KMS-11 (cell line): Measurements from ENCODE around the gene ZNF414.

Experiments used
- H2AFZ ChIP-seq: fragments of 200-600 bp; sonication (generic); 2 replicates; pipeline ENCODE4 v1.6.1; 2016; ENCODE audit warnings: antibody characterized with exemption, mixed run types, low read depth
- H3K27ac ChIP-seq: fragments of 200-600 bp; sonication (generic); 2 replicates; pipeline ENCODE4 v1.6.1; 2016; ENCODE audit warnings: mild to moderate bottlenecking, mixed run types
- H3K27me3 ChIP-seq: fragments of 200-600 bp; sonication (generic); 2 replicates; pipeline ENCODE4 v1.6.1; 2017; ENCODE audit warnings: mild to moderate bottlenecking, low read depth, mixed run types, moderate library complexity; ENCODE audit not compliant: insufficient read depth
- H3K36me3 ChIP-seq: fragments of 200-600 bp; sonication (generic); 2 replicates; pipeline ENCODE4 v1.6.1; 2017; ENCODE audit warnings: mild to moderate bottlenecking, mixed run types; ENCODE audit not compliant: insufficient read depth
- H3K4me1 ChIP-seq: fragments of 200-600 bp; sonication (generic); 2 replicates; pipeline ENCODE4 v1.6.1; 2016; ENCODE audit warnings: mild to moderate bottlenecking, low read depth, mixed run types; ENCODE audit not compliant: poor library complexity, severe bottlenecking
- H3K4me2 ChIP-seq: fragments of 200-600 bp; sonication (generic); 2 replicates; pipeline ENCODE4 v1.7.0; 2016; ENCODE audit warnings: mild to moderate bottlenecking, mixed run types
- H3K4me3 ChIP-seq: fragments of 200-600 bp; sonication (generic); IDR thresholded peaks from 2 replicates; pipeline ENCODE4 v1.6.1; 2017; ENCODE audit warnings: low read depth, low read length, mixed read lengths; ENCODE audit not compliant: insufficient read depth
- H3K79me2 ChIP-seq: fragments of 200-600 bp; sonication (generic); 2 replicates; pipeline ENCODE4 v1.6.1; 2016; ENCODE audit warnings: low read depth, mixed run types; ENCODE audit not compliant: insufficient read depth
- H3K9ac ChIP-seq: fragments of 200-600 bp; sonication (generic); 2 replicates; pipeline ENCODE4 v1.6.1; 2016; ENCODE audit warnings: mild to moderate bottlenecking, mixed run types
- H4K20me1 ChIP-seq: fragments of 200-600 bp; sonication (generic); 2 replicates; pipeline ENCODE4 v1.6.1; 2016; ENCODE audit warnings: mild to moderate bottlenecking, mixed run types; ENCODE audit not compliant: insufficient read depth
- TF ChIP-seq, protein P1 (sequence below): fragments of 200-600 bp; sonication (generic); conservative IDR thresholded peaks from 2 replicates; pipeline ENCODE4 v1.6.1; 2017; ENCODE audit warnings: low read depth, mild to moderate bottlenecking, antibody characterized with exemption, low read length, moderate library complexity, mixed read lengths

ZNF414 gene

DNA sequence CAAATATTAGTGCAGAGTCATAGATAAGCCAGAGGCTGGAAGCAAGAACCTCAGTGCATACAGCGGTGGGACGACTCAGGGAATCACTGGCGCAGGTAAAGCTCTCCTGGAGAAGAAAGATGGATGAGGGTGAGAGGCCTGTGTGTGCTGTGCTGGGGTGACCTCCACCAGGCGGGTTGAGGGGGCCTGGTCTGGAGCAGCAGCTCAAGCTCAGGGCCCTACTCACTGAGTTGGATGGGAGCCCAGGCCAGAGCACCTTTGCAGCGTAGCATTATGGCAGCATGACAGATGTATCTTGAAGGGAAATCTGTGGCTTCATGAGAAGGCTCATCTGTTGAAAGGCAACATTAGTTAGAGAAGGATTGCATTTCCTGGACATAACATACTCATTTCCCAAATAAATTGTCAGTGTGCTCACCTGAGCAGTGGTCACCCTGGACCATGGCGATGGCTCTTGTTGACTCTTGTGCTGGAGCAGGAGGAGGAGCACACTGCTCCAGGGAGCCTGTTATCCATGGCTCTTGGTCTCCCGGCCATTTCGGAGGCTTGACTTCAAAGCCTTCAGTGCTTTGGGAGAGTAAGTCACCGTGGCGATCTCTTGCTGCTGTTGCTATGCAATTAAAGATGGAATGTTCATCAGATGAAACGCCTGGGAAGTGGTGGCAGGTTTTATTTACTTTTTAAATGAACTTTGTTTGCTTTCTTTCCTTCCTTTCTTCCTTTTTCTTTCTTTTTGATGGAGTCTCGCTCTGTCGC is 44.2 kb downstream of the ZNF414 start:
- Histone ChIP-seq H4K20me1 (0 out of 2 replicates have a peak, but pooled peaks cover 2% of the 10 kb centered on the region), H3K4me1 (no peaks in the 10 kb centered on the region), H3K27me3 (no peaks in the 10 kb centered on the region), H3K9ac (no peak overlapping the region), H3K79me2 (peaks cover 33% of the 10 kb centered on the region; the same call in 1 of the 2 replicates), H2AFZ (no peak overlapping the region), H3K36me3 (peaks cover 36% of the 10 kb centered on the region; the same call in 1 of the 2 replicates), H3K4me2 (no peak overlapping the region), H3K27ac (no peak overlapping the region), H3K4me3 (no peak overlapping the region)
- TF ChIP-seq, protein P1, sequence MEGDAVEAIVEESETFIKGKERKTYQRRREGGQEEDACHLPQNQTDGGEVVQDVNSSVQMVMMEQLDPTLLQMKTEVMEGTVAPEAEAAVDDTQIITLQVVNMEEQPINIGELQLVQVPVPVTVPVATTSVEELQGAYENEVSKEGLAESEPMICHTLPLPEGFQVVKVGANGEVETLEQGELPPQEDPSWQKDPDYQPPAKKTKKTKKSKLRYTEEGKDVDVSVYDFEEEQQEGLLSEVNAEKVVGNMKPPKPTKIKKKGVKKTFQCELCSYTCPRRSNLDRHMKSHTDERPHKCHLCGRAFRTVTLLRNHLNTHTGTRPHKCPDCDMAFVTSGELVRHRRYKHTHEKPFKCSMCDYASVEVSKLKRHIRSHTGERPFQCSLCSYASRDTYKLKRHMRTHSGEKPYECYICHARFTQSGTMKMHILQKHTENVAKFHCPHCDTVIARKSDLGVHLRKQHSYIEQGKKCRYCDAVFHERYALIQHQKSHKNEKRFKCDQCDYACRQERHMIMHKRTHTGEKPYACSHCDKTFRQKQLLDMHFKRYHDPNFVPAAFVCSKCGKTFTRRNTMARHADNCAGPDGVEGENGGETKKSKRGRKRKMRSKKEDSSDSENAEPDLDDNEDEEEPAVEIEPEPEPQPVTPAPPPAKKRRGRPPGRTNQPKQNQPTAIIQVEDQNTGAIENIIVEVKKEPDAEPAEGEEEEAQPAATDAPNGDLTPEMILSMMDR: no peak

DNA sequence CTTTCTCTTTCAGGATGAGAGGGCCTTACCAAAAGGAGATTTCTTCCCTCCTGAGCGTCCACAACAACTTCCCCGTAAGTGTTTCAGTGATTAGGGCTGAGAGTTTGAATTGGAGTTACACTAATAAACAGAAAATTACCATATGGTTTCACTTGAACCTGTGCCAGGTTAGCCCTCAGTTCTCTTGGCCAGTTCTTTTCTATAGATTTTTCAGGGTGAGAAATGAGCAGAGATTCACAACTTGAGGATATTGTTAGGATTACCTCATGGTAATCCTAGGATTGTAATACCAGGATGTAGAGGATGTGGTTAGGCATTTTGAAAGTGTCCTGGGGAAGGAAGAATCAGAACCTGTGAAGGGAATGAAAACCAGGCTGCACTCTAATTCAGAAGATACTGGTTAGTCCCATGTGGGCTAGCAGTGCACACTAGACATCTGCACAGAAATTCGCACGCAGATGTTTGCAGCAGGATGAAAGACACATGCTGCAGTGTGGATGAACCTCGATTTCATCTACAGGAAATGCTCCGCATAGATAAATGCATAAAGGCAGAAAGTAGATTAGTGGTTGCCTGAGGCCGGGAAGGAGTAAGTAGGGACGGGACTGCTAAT is 45.1 kb downstream of the ZNF414 start:
- H4K20me1 ChIP-seq: peaks cover 4% of the 10 kb centered on the region; the same call in 1 of the 2 replicates

DNA sequence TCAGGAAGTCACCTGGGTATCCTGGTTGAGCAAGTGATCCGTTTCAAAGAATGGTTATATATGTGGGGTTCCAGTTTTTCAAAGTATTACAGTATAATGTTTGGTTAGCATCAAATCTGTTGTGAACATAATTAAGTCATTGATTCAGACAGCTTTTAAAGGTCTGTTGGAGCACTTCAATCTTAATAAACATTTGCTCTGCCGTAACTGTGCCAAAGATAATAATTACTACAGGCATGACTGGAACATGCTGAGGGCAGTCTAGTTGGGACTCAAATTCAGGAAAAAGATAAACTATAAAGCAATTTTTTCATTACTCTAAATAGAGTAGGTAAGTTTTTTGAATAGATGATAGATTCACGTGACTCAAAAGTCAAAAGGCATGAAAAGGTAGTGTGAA is 45.8 kb downstream of the ZNF414 start:
- H3K4me2 ChIP-seq: no peak overlapping the region
- no peak overlapping the region for H3K9ac ChIP-seq
- TF ChIP-seq, protein P1: no peak
- no peak overlapping the region for H3K27ac ChIP-seq
- H3K36me3 ChIP-seq: peaks cover 44% of the 10 kb centered on the region; the same call in 1 of the 2 replicates
- peaks cover 5% of the 10 kb centered on the region for H4K20me1 ChIP-seq
- no peaks in the 10 kb centered on the region for H3K27me3 ChIP-seq
- H3K79me2 ChIP-seq: peaks cover 45% of the 10 kb centered on the region
- no peak overlapping the region for H3K4me3 ChIP-seq
- no peaks in the 10 kb centered on the region for H3K4me1 ChIP-seq
- no peak overlapping the region for H2AFZ ChIP-seq

More for the DNA sequence above, 45.1 kb downstream of the ZNF414 start:
- Histone ChIP-seq H3K79me2 (peaks cover 37% of the 10 kb centered on the region), H3K9ac (no peak overlapping the region), H3K4me3 (no peak overlapping the region), H3K4me2 (no peak overlapping the region), H3K27ac (no peak overlapping the region), H3K27me3 (no peaks in the 10 kb centered on the region), H2AFZ (no peak overlapping the region), H3K4me1 (no peaks in the 10 kb centered on the region), H3K36me3 (peaks cover 44% of the 10 kb centered on the region; the same call in 1 of the 2 replicates)
- TF ChIP-seq, protein P1: no peak

DNA sequence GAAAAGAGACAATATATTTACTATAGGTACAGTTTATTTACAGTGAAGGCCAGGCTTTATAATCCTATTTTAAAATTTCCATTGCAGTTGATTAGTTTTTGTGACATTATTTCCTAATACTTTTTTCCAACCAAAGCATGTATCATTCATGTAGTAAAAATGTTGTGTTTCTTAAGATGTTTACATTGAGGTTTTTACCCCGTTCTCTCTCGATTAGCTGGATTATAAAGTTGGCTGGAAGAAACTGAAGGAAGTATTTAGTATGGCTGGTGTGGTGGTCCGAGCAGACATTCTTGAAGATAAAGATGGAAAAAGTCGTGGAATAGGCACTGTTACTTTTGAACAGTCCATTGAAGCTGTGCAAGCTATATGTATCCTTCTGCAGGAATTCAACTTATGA is 47.9 kb downstream of the ZNF414 start:
- TF ChIP-seq, protein P1: no peak
- Histone ChIP-seq H3K4me2 (no peak overlapping the region), H3K4me3 (no peak overlapping the region), H4K20me1 (peaks cover 26% of the 10 kb centered on the region), H2AFZ (no peak overlapping the region), H3K9ac (no peak overlapping the region), H3K36me3 (peaks cover 44% of the 10 kb centered on the region; the same call in 1 of the 2 replicates), H3K27me3 (no peaks in the 10 kb centered on the region), H3K4me1 (no peaks in the 10 kb centered on the region), H3K79me2 (peaks cover 66% of the 10 kb centered on the region), H3K27ac (no peak overlapping the region)
